Activated B cell treated with CpG ODN at 0.5 μM for 24 hours (primary cell): ENCODE measurements around the gene WBP4. TPM values are rescaled to one million over a fixed set of nuclear protein-coding genes. Genes with fewer than 3 reads are reported as not detected.
A peak's percentile ranks its signal among the peaks of the same experiment; 100 is the strongest.

Experiments used
- ATAC-seq: fragments of 200-7000 bp; cut with Tn5 transposase; one replicate; pipeline ENCODE4 v1.10.0; 2021; ENCODE audit warnings: low read depth, mild to moderate bottlenecking, moderate library complexity
- CTCF ChIA-PET: fragments of 350-600 bp; sonication (Branson Sonifier 250); formaldehyde crosslinking; loops from one replicate; lab custom pipeline; 2021; ENCODE audit warnings: antibody characterized with exemption; lab: Charles Lee
- POLR2A ChIA-PET: fragments of 350-600 bp; sonication (Branson Sonifier 250); formaldehyde crosslinking; loops from one replicate; lab custom pipeline; 2021; ENCODE audit warnings: antibody characterized with exemption; lab: Charles Lee
- DNase-seq: peaks from one replicate; pipeline ENCODE4 v3.0.0; 2022
- H3K27ac Mint-ChIP-seq: one replicate; pipeline ENCODE4 v1.8.0; 2020; ENCODE audit warnings: mixed read lengths
- H3K27me3 Mint-ChIP-seq: one replicate; pipeline ENCODE4 v1.8.0; 2021; ENCODE audit warnings: mixed read lengths
- H3K36me3 Mint-ChIP-seq: one replicate; pipeline ENCODE4 v1.8.0; 2021; ENCODE audit warnings: low read depth, mixed read lengths
- H3K4me1 Mint-ChIP-seq: one replicate; pipeline ENCODE4 v1.8.0; 2021; ENCODE audit warnings: mixed read lengths
- H3K4me3 Mint-ChIP-seq: one replicate; pipeline ENCODE4 v1.8.0; 2020; ENCODE audit warnings: mild to moderate bottlenecking, mixed read lengths
- H3K9me3 Mint-ChIP-seq: one replicate; pipeline ENCODE4 v1.8.0; 2020; ENCODE audit warnings: mixed read lengths
- CTCF ChIP-seq: fragments of 200-600 bp; IDR thresholded peaks from one replicate; pipeline ENCODE4 v1.8.0; 2022; ENCODE audit warnings: antibody characterized with exemption, mild to moderate bottlenecking
- intact Hi-C: fragments of 100-400 bp; cut with micrococcal nuclease; formaldehyde crosslinking; loops from one replicate; pipeline ENCODE4 v1.15.1; 2024
- total RNA-seq: library from RNA; stranded (reverse); gene quantifications from 2 replicates; pipeline ENCODE4 v1.2.3, GENCODE V29; 2022

The WBP4 gene
- total RNA-seq, 1 donor from 2014 or later, result 8.6 TPM

DNA sequence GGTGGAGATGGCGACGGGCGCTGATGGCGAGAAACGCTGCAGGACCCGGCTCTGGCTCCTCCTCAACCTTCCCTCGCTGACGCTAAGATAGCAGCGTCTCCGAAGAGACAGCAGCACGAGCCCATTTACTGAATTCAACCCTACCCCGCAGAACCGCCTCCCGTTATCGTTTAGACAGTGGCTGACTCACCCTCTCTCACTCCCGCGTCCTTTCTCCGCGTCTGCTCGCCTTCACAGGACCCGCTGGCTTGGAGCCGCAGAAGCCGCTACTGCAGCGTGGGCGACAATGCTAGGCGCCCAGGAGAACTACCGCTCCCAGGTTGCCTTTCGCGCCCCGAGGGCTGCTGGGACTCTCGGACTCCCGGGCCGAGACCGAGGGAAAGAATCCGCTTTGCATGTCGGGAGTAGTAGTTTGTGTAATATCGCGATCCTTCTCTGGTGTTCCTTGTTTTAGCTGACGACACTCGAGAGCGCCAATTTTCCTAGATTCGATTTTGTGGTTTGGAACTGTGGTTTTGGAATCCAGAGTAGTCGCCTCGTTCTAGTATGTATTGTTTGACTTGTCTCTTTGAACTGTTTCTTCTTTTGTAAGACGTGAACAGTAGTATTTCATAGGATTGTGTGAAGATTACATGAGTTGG, 71.3 kb downstream of the WBP4 start, which contains the start of gene KBTBD6:
KBTBD6 (minus strand) TSS at position 291 of the 641 bp plus-strand sequence. CDS start 291 bp downstream, outside the sequence.
- Mint-ChIP-seq H3K4me3 (peak within 1 kb of the TSS; percentile 98), H3K36me3 (peaks cover 7% of the 10 kb centered on the region), H3K27ac (peak within 1 kb of the TSS; percentile 91), H3K27me3 (no peaks in the 10 kb centered on the region), H3K9me3 (no peaks in the 10 kb centered on the region), H3K4me1 (peaks cover 47% of the 10 kb centered on the region)
- peak; percentile 83 for DNase-seq
- CTCF ChIA-PET, result no interaction called here
- intact Hi-C loops, result loop anchor here (1.0 to 5.0 kb wide), 11 partner anchors 55 to 1477 kb away; partner anchors contain the start of genes COG6, KBTBD7, MTRF1 and NAA16
- TF ChIP-seq CTCF, result no peak
- POLR2A ChIA-PET, result interaction anchor here (0.6 to 1.6 kb wide), 3 partner anchors 38 to 211 kb away, joined by 3 to 7 read pairs (median 3); partner anchors contain the start of gene KBTBD7
- peak; percentile 97 for ATAC-seq

Other genes with a start within 250 kb of the WBP4 start
- gene ELF1, start 42.2 kb upstream of the WBP4 start, total RNA-seq, result 129 and 136 TPM in 2 replicates
- gene KBTBD6, start 71.3 kb downstream of the WBP4 start, total RNA-seq, result 5.1 and 6.0 TPM in 2 replicates
- gene KBTBD7, start 133.1 kb downstream of the WBP4 start, total RNA-seq, result 5.2 and 6.4 TPM in 2 replicates
- 22.2 and 26.7 TPM in 2 replicates for gene MTRF1, start 202.1 kb downstream of the WBP4 start, total RNA-seq
- 18.5 and 21.4 TPM in 2 replicates for gene NAA16, start 249.8 kb downstream of the WBP4 start, total RNA-seq